Caco-2 (cell line): ENCODE data around the gene NCAPH2. TPM values are rescaled to one million over a fixed set of nuclear protein-coding genes. Genes with fewer than 3 reads are reported as not detected.
A peak's percentile ranks its signal among the peaks of the same experiment; 100 is the strongest.

ENCODE experiments used
- BruUV-seq: library from RNA; stranded (reverse); fragments of 400-500 nt; replicated peaks from 2 replicates; lab custom pipeline; 2021; lab: Mats Ljungman, UMichigan
- CTCF ChIA-PET: fragments of 300-600 bp; sonication (Branson Sonifier 250); formaldehyde crosslinking; loops from one replicate; lab custom pipeline; 2022; ENCODE audit warnings: antibody characterized with exemption; lab: Charles Lee
- POLR2A ChIA-PET: fragments of 300-600 bp; sonication (Branson Sonifier 250); formaldehyde crosslinking; loops from one replicate; lab custom pipeline; 2022; ENCODE audit warnings: antibody characterized with exemption; lab: Charles Lee
- DNase-seq, 2 experiments: peaks; one replicate each; pipeline versions ENCODE4 v3.0.0 to v3.0.0-alpha.2; 2020 to 2022
- H3K27me3 ChIP-seq: replicated peaks from 2 replicates; pipeline ENCODE4 v1.6.0; 2011; ENCODE audit warnings: low read length; ENCODE audit not compliant: control insufficient read depth, insufficient read depth
- H3K36me3 ChIP-seq: 2 replicates; pipeline ENCODE4 v1.5.1; 2011; ENCODE audit warnings: low read length; ENCODE audit not compliant: control insufficient read depth, insufficient read depth
- H3K4me1 ChIP-seq: fragments of 250-450 bp; sonication (Bioruptor Pico); 2 replicates; pipeline ENCODE4 v1.5.1; 2020; ENCODE audit warnings: mild to moderate bottlenecking
- H3K4me3 ChIP-seq: 2 replicates; pipeline ENCODE4 v1.5.1; 2011; ENCODE audit warnings: low read depth, mild to moderate bottlenecking, control low read depth, low read length
- H3K9me3 ChIP-seq: fragments of 250-450 bp; sonication (Bioruptor Pico); 2 replicates; pipeline ENCODE4 v1.5.1; 2020; ENCODE audit warnings: mild to moderate bottlenecking, moderate library complexity
- H3K27ac Mint-ChIP-seq: one replicate; pipeline ENCODE4 v1.8.0; 2022; ENCODE audit warnings: mixed read lengths; ENCODE audit not compliant: unreplicated experiment
- H3K27me3 Mint-ChIP-seq: one replicate; pipeline ENCODE4 v1.8.0; 2022; ENCODE audit warnings: mixed read lengths; ENCODE audit not compliant: insufficient read depth, unreplicated experiment
- H3K36me3 Mint-ChIP-seq: one replicate; pipeline ENCODE4 v1.8.0; 2022; ENCODE audit warnings: mild to moderate bottlenecking, mixed read lengths; ENCODE audit not compliant: insufficient read depth, unreplicated experiment
- H3K4me1 Mint-ChIP-seq: one replicate; pipeline ENCODE4 v1.8.0; 2022; ENCODE audit warnings: low read depth, mixed read lengths; ENCODE audit not compliant: unreplicated experiment
- H3K4me3 Mint-ChIP-seq: one replicate; pipeline ENCODE4 v1.8.0; 2022; ENCODE audit warnings: mild to moderate bottlenecking, moderate library complexity, mixed read lengths; ENCODE audit not compliant: unreplicated experiment
- H3K9me3 Mint-ChIP-seq: one replicate; pipeline ENCODE4 v1.8.0; 2022; ENCODE audit warnings: mixed read lengths; ENCODE audit not compliant: unreplicated experiment
- CTCF ChIP-seq, 2 experiments: fragments of 200-600 bp in 1 of 2; IDR thresholded peaks; 1 replicate in 1 of 2; 2 replicates in 1 of 2; pipeline versions ENCODE4 v1.5.1 to v1.8.0; 2011 to 2022; ENCODE audit warnings: antibody characterized with exemption in 1 of 2, control low read depth in 1 of 2, inconsistent platforms in 1 of 2, low read depth in 1 of 2, low read length in 1 of 2, mild to moderate bottlenecking in 1 of 2, moderate library complexity in 1 of 2; ENCODE audit not compliant: insufficient read depth in 1 of 2, severe bottlenecking in 1 of 2, unreplicated experiment in 1 of 2
- intact Hi-C: fragments of 100-400 bp; cut with micrococcal nuclease; formaldehyde crosslinking; loops from one replicate; pipeline ENCODE4 v1.10.0; 2022; ENCODE audit not compliant: unreplicated experiment
- total RNA-seq: library from RNA; stranded (reverse); gene quantifications from 2 replicates; pipeline ENCODE4 v1.2.3, GENCODE V29; 2022

NCAPH2 gene
- total RNA-seq, 1 experiment from 2014 or later: 88.9 TPM

- Mint-ChIP-seq H3K27me3 (no peaks in the 10 kb centered on the region), H3K4me1 (peaks cover 11% of the 10 kb centered on the region), H3K36me3 (peaks cover 43% of the 10 kb centered on the region), H3K27ac (peak overlapping the region; percentile 90), H3K4me3 (peak overlapping the region; percentile 78), H3K9me3 (no peaks in the 10 kb centered on the region)
- DNase-seq: no peak
- Histone ChIP-seq H3K4me1 (peaks cover 5% of the 10 kb centered on the region; the same call in 1 of the 2 replicates), H3K9me3 (no peaks in the 10 kb centered on the region), H3K27me3 (no peaks in the 10 kb centered on the region), H3K4me3 (peak overlapping the region; percentile 64), H3K36me3 (no peaks in the 10 kb centered on the region; the same call in 1 of the 2 replicates)
- CTCF ChIA-PET: interaction anchor here (1.6 to 2.3 kb wide), 2 partner anchors 16 to 19 kb away, joined by 3 to 32 read pairs; partner anchors contain the start of gene SCO2
- intact Hi-C loops: loop anchor here (10.0 kb wide), 1 partner anchor 114 kb away; no protein-coding TSS in a partner anchor
- BruUV-seq: TSS peak; percentile 64
- no peak for TF ChIP-seq CTCF (IDR thresholded peaks at IDR 0.05; ENCODE audit: insufficient read depth in 1 of 2, low read depth in 1 of 2, low read length in 1 of 2, severe bottlenecking in 1 of 2, unreplicated experiment in 1 of 2)
- POLR2A ChIA-PET: interaction anchor here (1.4 to 2.6 kb wide), 3 partner anchors 11 to 54 kb away, joined by 11 to 71 read pairs (median 14); partner anchors contain the start of genes SCO2 and SYCE3
Measured at GRCh38 chr22:50508897-50509296, 873 bp downstream of the NCAPH2 start.

- no peak overlapping the region for H3K27ac Mint-ChIP-seq
- no peaks in the 10 kb centered on the region for H3K27me3 ChIP-seq
- H3K27me3 Mint-ChIP-seq: no peaks in the 10 kb centered on the region
- ChIA-PET POLR2A (no interaction called here), CTCF (no interaction called here)
- no peaks in the 10 kb centered on the region for H3K9me3 Mint-ChIP-seq
- no TSS peak for BruUV-seq
- no peak overlapping the region for H3K4me3 Mint-ChIP-seq
- peaks cover 11% of the 10 kb centered on the region for H3K4me1 Mint-ChIP-seq
- H3K36me3 ChIP-seq: peaks cover 2% of the 10 kb centered on the region; the same call in 1 of the 2 replicates
- intact Hi-C loops: no loop called here
- peaks cover 66% of the 10 kb centered on the region for H3K36me3 Mint-ChIP-seq
- no peak for TF ChIP-seq CTCF (IDR thresholded peaks at IDR 0.05; ENCODE audit: insufficient read depth in 1 of 2, low read depth in 1 of 2, low read length in 1 of 2, severe bottlenecking in 1 of 2, unreplicated experiment in 1 of 2)
- H3K4me3 ChIP-seq: no peak overlapping the region
- DNase-seq: no peak
- H3K9me3 ChIP-seq: no peaks in the 10 kb centered on the region
- peaks cover 5% of the 10 kb centered on the region; the same call in 1 of the 2 replicates for H3K4me1 ChIP-seq
Measured at GRCh38 chr22:50513175-50513574, 5.2 kb downstream of the NCAPH2 start.

- no peak for TF ChIP-seq CTCF (IDR thresholded peaks at IDR 0.05; ENCODE audit: insufficient read depth in 1 of 2, low read depth in 1 of 2, low read length in 1 of 2, severe bottlenecking in 1 of 2, unreplicated experiment in 1 of 2)
- DNase-seq: no peak
- H3K27me3 Mint-ChIP-seq: no peaks in the 10 kb centered on the region
- no peak overlapping the region for H3K4me3 Mint-ChIP-seq
- ChIA-PET CTCF (no interaction called here), POLR2A (no interaction called here)
- H3K4me1 ChIP-seq: no peaks in the 10 kb centered on the region
- H3K27me3 ChIP-seq: no peaks in the 10 kb centered on the region
- intact Hi-C loops: no loop called here
- no peak overlapping the region for H3K4me3 ChIP-seq
- BruUV-seq: no TSS peak
- H3K9me3 Mint-ChIP-seq: no peaks in the 10 kb centered on the region
- no peak overlapping the region for H3K27ac Mint-ChIP-seq
- H3K9me3 ChIP-seq: no peaks in the 10 kb centered on the region
- H3K36me3 Mint-ChIP-seq: peaks cover 69% of the 10 kb centered on the region
- peaks cover 2% of the 10 kb centered on the region; the same call in 1 of the 2 replicates for H3K36me3 ChIP-seq
- H3K4me1 Mint-ChIP-seq: no peaks in the 10 kb centered on the region
Measured at GRCh38 chr22:50516068-50516467, 8.0 kb downstream of the NCAPH2 start.
